Measurements from ENCODE around the gene CMSS1.

Gene CMSS1

DNA sequence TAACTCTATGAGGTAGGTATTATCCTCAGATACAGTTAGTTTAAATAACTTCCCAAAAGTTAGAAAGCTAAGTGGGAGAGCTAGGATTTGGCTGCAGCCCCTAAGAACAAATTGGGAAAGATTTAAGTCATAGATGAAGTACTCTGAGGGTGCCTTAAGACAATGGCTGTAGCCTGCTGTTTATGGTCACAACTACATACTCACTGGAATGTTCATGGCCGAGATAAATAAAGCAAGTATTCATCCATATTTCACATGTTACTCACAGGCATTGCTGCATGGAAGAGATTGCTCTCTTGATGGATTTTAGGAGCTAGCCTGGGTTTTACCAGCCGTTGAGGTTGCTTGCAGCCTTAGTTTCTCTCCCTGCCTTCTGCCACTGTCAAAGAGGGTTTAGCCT is 145.0 kb downstream of the CMSS1 start:
- Histone ChIP-seq H3K27ac (replicated peaks) (no peak overlapping the region), H3K27me3 (ENCODE audit: insufficient read depth, poor library complexity, severe bottlenecking) (no peaks in the 10 kb centered on the region), H3K4me3 (replicated peaks; ENCODE audit: insufficient read depth, low read length) (no peak overlapping the region)
- TF ChIP-seq CTCF (IDR thresholded peaks at IDR 0.05; ENCODE audit: insufficient read depth, low read length) (no peak), GABPA (IDR thresholded peaks at IDR 0.05; ENCODE audit: low read depth) (no peak), POLR2AphosphoS5 (IDR thresholded peaks at IDR 0.05; ENCODE audit: low read depth) (no peak), SPI1 (IDR thresholded peaks at IDR 0.05; ENCODE audit: borderline replicate concordance, low read depth) (no peak)
- TF ChIP-seq, protein P1, sequence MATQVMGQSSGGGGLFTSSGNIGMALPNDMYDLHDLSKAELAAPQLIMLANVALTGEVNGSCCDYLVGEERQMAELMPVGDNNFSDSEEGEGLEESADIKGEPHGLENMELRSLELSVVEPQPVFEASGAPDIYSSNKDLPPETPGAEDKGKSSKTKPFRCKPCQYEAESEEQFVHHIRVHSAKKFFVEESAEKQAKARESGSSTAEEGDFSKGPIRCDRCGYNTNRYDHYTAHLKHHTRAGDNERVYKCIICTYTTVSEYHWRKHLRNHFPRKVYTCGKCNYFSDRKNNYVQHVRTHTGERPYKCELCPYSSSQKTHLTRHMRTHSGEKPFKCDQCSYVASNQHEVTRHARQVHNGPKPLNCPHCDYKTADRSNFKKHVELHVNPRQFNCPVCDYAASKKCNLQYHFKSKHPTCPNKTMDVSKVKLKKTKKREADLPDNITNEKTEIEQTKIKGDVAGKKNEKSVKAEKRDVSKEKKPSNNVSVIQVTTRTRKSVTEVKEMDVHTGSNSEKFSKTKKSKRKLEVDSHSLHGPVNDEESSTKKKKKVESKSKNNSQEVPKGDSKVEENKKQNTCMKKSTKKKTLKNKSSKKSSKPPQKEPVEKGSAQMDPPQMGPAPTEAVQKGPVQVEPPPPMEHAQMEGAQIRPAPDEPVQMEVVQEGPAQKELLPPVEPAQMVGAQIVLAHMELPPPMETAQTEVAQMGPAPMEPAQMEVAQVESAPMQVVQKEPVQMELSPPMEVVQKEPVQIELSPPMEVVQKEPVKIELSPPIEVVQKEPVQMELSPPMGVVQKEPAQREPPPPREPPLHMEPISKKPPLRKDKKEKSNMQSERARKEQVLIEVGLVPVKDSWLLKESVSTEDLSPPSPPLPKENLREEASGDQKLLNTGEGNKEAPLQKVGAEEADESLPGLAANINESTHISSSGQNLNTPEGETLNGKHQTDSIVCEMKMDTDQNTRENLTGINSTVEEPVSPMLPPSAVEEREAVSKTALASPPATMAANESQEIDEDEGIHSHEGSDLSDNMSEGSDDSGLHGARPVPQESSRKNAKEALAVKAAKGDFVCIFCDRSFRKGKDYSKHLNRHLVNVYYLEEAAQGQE (IDR thresholded peaks at IDR 0.05; ENCODE audit: insufficient replicate concordance, low read depth): no peak
- DNase-seq (ENCODE audit: low read depth in 1 of 2, low spot score in 1 of 2): no peak

DNA sequence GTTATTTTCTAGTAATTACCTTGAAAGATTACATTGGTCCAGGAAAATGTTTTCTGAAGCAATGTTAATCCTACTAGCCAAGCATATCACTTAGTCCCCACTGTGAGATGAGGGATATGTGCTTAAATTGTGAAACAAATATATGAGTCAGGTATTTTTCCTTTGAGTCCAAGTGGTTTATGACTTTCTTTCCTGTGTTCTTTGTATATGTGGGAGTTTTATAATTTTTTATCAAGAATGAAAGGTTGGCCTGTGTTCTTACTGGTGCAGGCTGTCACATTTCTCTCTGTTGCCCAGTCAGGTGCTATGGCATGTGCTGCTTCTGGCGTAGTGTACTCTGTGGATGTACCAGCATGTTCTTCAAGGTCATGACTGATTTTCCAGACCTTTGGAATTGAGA is 147.4 kb downstream of the CMSS1 start:
- DNase-seq (ENCODE audit: low read depth in 1 of 2, low spot score in 1 of 2): no peak
- Histone ChIP-seq H3K27ac (replicated peaks) (no peak overlapping the region), H3K27me3 (ENCODE audit: insufficient read depth, poor library complexity, severe bottlenecking) (no peaks in the 10 kb centered on the region), H3K4me3 (replicated peaks; ENCODE audit: insufficient read depth, low read length) (no peak overlapping the region)
- TF ChIP-seq CTCF (IDR thresholded peaks at IDR 0.05; ENCODE audit: insufficient read depth, low read length): no peak
- TF ChIP-seq POLR2AphosphoS5 (IDR thresholded peaks at IDR 0.05; ENCODE audit: low read depth): no peak
- TF ChIP-seq GABPA (IDR thresholded peaks at IDR 0.05; ENCODE audit: low read depth): no peak
- TF ChIP-seq, protein P1 (IDR thresholded peaks at IDR 0.05; ENCODE audit: insufficient replicate concordance, low read depth): no peak
- TF ChIP-seq SPI1 (IDR thresholded peaks at IDR 0.05; ENCODE audit: borderline replicate concordance, low read depth): no peak

DNA sequence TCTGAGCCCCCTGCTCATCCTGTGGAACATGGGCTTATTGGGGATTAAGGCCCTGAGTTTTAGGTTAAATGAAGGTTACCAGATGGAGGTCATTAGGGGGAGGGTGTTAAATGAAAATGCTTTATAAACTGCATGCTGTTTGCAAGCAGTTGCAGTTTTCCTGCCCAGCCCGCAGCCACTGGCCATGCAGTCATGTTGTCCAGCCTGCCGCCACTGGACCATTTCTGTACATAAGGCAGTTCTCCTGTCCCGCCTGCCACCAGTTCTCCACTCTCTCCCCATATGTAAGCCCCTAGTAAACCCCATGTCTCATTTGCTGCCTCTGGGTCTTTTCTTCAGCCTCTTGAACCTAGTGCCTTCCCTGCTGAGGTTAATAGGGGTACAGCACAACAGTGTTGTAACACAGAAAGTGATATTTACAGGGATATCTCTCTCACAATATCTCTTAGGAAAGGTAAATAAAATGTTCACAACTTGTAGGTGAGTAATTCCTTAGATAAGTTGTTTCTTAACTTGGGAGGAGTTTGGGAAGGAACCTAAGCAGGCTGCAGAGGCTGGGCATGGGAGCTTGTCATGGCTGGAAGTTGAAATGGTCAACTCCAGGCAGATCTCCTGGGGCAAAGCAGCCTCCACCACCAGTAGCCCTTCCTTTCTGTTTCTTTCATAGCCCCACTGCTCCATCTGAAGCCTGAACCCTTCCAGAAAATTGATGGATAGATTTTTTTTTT is 148.2 kb downstream of the CMSS1 start:
- H3K27ac ChIP-seq (replicated peaks): no peak overlapping the region

More for the DNA sequence above, 148.2 kb downstream of the CMSS1 start:
- DNase-seq (ENCODE audit: low read depth in 1 of 2, low spot score in 1 of 2): no peak
- TF ChIP-seq SPI1 (IDR thresholded peaks at IDR 0.05; ENCODE audit: borderline replicate concordance, low read depth) (no peak), CTCF (IDR thresholded peaks at IDR 0.05; ENCODE audit: insufficient read depth, low read length) (no peak), GABPA (IDR thresholded peaks at IDR 0.05; ENCODE audit: low read depth) (no peak), POLR2AphosphoS5 (IDR thresholded peaks at IDR 0.05; ENCODE audit: low read depth) (no peak)
- TF ChIP-seq, protein P1 (IDR thresholded peaks at IDR 0.05; ENCODE audit: insufficient replicate concordance, low read depth): no peak
- Histone ChIP-seq H3K4me3 (replicated peaks; ENCODE audit: insufficient read depth, low read length) (no peak overlapping the region), H3K27me3 (ENCODE audit: insufficient read depth, poor library complexity, severe bottlenecking) (no peaks in the 10 kb centered on the region)
